ENCODE results near the gene MEPCE.
"Not testable (repeated sequence)": the region's sequence is repeated elsewhere in the genome, so short reads cannot be mapped to it uniquely, and the experiment has no call there.

MEPCE gene

GRCh38 chr7:100434297-100435144, 4.9 kb downstream of the MEPCE start:
- DNase-seq = no peak

- DNase-seq = no peak
These were observed 6.0 kb downstream of the MEPCE start for GRCh38 chr7:100435401-100436304.

GRCh38 chr7:100437150-100438100, 7.8 kb downstream of the MEPCE start:
- no peak for DNase-seq

GRCh38 chr7:100438172-100438571, 8.5 kb downstream of the MEPCE start:
- no peak for DNase-seq

- DNase-seq = not testable (repeated sequence)
These were observed 9.1 kb downstream of the MEPCE start for GRCh38 chr7:100438731-100439130.

- DNase-seq = not testable (repeated sequence)
These were observed 9.6 kb downstream of the MEPCE start for GRCh38 chr7:100439244-100439643.

GRCh38 chr7:100441641-100442535, 12.3 kb downstream of the MEPCE start:
- DNase-seq = no peak

GRCh38 chr7:100443096-100443840, 13.6 kb downstream of the MEPCE start:
- no peak for DNase-seq

- no peak for DNase-seq
These were observed 15.0 kb downstream of the MEPCE start for GRCh38 chr7:100444311-100445278.

GRCh38 chr7:100446040-100446439, 16.4 kb downstream of the MEPCE start:
- DNase-seq = no peak

GRCh38 chr7:100447363-100447762, 17.7 kb downstream of the MEPCE start:
- DNase-seq = not testable (repeated sequence)

GRCh38 chr7:100449190-100449795, 19.7 kb downstream of the MEPCE start:
- DNase-seq = no peak

GRCh38 chr7:100452513-100452912, 22.9 kb downstream of the MEPCE start:
- no peak for DNase-seq

- not testable (repeated sequence) for DNase-seq
These were observed 24.2 kb downstream of the MEPCE start for GRCh38 chr7:100453854-100454253.

GRCh38 chr7:100455206-100455605, 25.6 kb downstream of the MEPCE start:
- no peak for DNase-seq

- no peak for DNase-seq
These were observed 26.9 kb downstream of the MEPCE start for GRCh38 chr7:100456562-100456961.

GRCh38 chr7:100457033-100457432, 27.4 kb downstream of the MEPCE start:
- no peak for DNase-seq

- no peak for DNase-seq
These were observed 34.6 kb downstream of the MEPCE start, which contains the start of gene SPACDR for GRCh38 chr7:100464210-100464660. Gene SPACDR, minus strand, starts transcription at chr7:100464260. Its CDS starts 235 bp downstream, at chr7:100464025.

- no peak for DNase-seq
These were observed 35.2 kb downstream of the MEPCE start for GRCh38 chr7:100464791-100465190.
